ENCODE results near the gene SPSB4. TPM values are rescaled to one million over a fixed set of nuclear protein-coding genes. Genes with fewer than 3 reads are reported as not detected.

Gene SPSB4
- total RNA-seq, 2 experiments from 2014 or later: not detected

- H2AFZ ChIP-seq (ENCODE audit: low read length): no peak overlapping the region
- H3K36me3 ChIP-seq (ENCODE audit: insufficient read depth, low read length): no peaks in the 10 kb centered on the region
- POLR2A ChIA-PET: no interaction called here
- H3K4me3 ChIP-seq (ENCODE audit: low read depth, low read length, poor library complexity, severe bottlenecking): no peak overlapping the region
- intact Hi-C loops (cut with micrococcal nuclease; ENCODE audit: unreplicated experiment): no loop called here
- no peak overlapping the region for H3K4me2 ChIP-seq (ENCODE audit: low read length)
- no peaks in the 10 kb centered on the region for H3K4me1 ChIP-seq (ENCODE audit: insufficient read depth, low read length, poor library complexity, severe bottlenecking)
- CTCF ChIA-PET (ENCODE audit: unreplicated experiment): no interaction called here
- no peaks in the 10 kb centered on the region for H3K9me2 ChIP-seq (ENCODE audit: insufficient read depth, low read length)
- DNase-seq (ENCODE audit: low spot score): no peak
- no TSS peak for BruUV-seq (replicated peaks)
- no peaks in the 10 kb centered on the region for H4K20me1 ChIP-seq (ENCODE audit: insufficient read depth, low read length)
- H3K9me3 ChIP-seq (ENCODE audit: low read length): no peaks in the 10 kb centered on the region
- TF ChIP-seq EZH2phosphoT487 (IDR thresholded peaks at IDR 0.05; ENCODE audit: borderline replicate concordance, low read depth, low read length): no peak
- H3K27ac ChIP-seq (ENCODE audit: low read depth, low read length, poor library complexity, severe bottlenecking): no peak overlapping the region
- no peaks in the 10 kb centered on the region for H3K79me2 ChIP-seq (ENCODE audit: insufficient read depth, low read depth, low read length)
Observed at GRCh38 chr3:141122455-141123030, 71.4 kb downstream of the SPSB4 start.

- no peak for TF ChIP-seq CTCF (conservative IDR thresholded peaks at IDR 0.05; ENCODE audit: low read length)
- no peak for TF ChIP-seq EZH2phosphoT487 (IDR thresholded peaks at IDR 0.05; ENCODE audit: borderline replicate concordance, low read depth, low read length)
- H3K9me2 ChIP-seq (ENCODE audit: insufficient read depth, low read length): no peaks in the 10 kb centered on the region
- no peaks in the 10 kb centered on the region for H3K9me3 ChIP-seq (ENCODE audit: low read length)
- BruUV-seq (replicated peaks): no TSS peak
- intact Hi-C loops (cut with micrococcal nuclease; ENCODE audit: unreplicated experiment): no loop called here
- H3K36me3 ChIP-seq (ENCODE audit: insufficient read depth, low read length): no peaks in the 10 kb centered on the region
- no peak overlapping the region for H3K4me3 ChIP-seq (ENCODE audit: low read depth, low read length, poor library complexity, severe bottlenecking)
- no peak overlapping the region for H2AFZ ChIP-seq (ENCODE audit: low read length)
- H3K4me2 ChIP-seq (ENCODE audit: low read length): no peak overlapping the region
- H3K79me2 ChIP-seq (ENCODE audit: insufficient read depth, low read depth, low read length): no peaks in the 10 kb centered on the region
- H4K20me1 ChIP-seq (ENCODE audit: insufficient read depth, low read length): no peaks in the 10 kb centered on the region
- ChIA-PET CTCF (ENCODE audit: unreplicated experiment) (no interaction called here), POLR2A (interaction anchor here (0.6 kb wide), 2 partner anchors 9 to 107 kb away, joined by 3 read pairs; no protein-coding TSS in a partner anchor)
- DNase-seq (ENCODE audit: low spot score): no peak
- no peaks in the 10 kb centered on the region for H3K4me1 ChIP-seq (ENCODE audit: insufficient read depth, low read length, poor library complexity, severe bottlenecking)
- H3K27ac ChIP-seq (ENCODE audit: low read depth, low read length, poor library complexity, severe bottlenecking): no peak overlapping the region
Observed at GRCh38 chr3:141123677-141124410, 72.7 kb downstream of the SPSB4 start.

- Histone ChIP-seq H3K4me3 (ENCODE audit: low read depth, low read length, poor library complexity, severe bottlenecking) (no peak overlapping the region), H3K9me2 (ENCODE audit: insufficient read depth, low read length) (no peaks in the 10 kb centered on the region), H3K79me2 (ENCODE audit: insufficient read depth, low read depth, low read length) (no peaks in the 10 kb centered on the region), H2AFZ (ENCODE audit: low read length) (no peak overlapping the region), H3K4me2 (ENCODE audit: low read length) (no peak overlapping the region), H3K9me3 (ENCODE audit: low read length) (no peaks in the 10 kb centered on the region), H4K20me1 (ENCODE audit: insufficient read depth, low read length) (no peaks in the 10 kb centered on the region), H3K36me3 (ENCODE audit: insufficient read depth, low read length) (no peaks in the 10 kb centered on the region), H3K27ac (ENCODE audit: low read depth, low read length, poor library complexity, severe bottlenecking) (no peak overlapping the region), H3K4me1 (ENCODE audit: insufficient read depth, low read length, poor library complexity, severe bottlenecking) (no peaks in the 10 kb centered on the region)
- ChIA-PET POLR2A (no interaction called here), CTCF (ENCODE audit: unreplicated experiment) (no interaction called here)
- TF ChIP-seq EZH2phosphoT487 (IDR thresholded peaks at IDR 0.05; ENCODE audit: borderline replicate concordance, low read depth, low read length) (no peak), CTCF (conservative IDR thresholded peaks at IDR 0.05; ENCODE audit: low read length) (no peak)
- intact Hi-C loops (cut with micrococcal nuclease; ENCODE audit: unreplicated experiment): no loop called here
- DNase-seq (ENCODE audit: low spot score): no peak
- no TSS peak for BruUV-seq (replicated peaks)
Observed at GRCh38 chr3:141124715-141125114, 73.6 kb downstream of the SPSB4 start.
